Spinal cord (tissue), 10 donors: ENCODE measurements around the gene CCDC187. TPM values are rescaled to one million over a fixed set of nuclear protein-coding genes. Genes with fewer than 3 reads are reported as not detected.

ENCODE experiments used
- DNase-seq, 6 donors: peaks; one replicate each; pipeline versions ENCODE4 v3.0.0 to v3.0.0-alpha.2; 2013 to 2015; ENCODE audit warnings: low spot score in 6 of 6, low read depth in 4 of 6
- H3K27ac ChIP-seq: one replicate; pipeline ENCODE4 v1.5.1; 2013; ENCODE audit warnings: low read depth, low read length, control low read depth
- H3K27me3 ChIP-seq: one replicate; pipeline ENCODE4 v1.6.1; 2013; ENCODE audit warnings: low read length; ENCODE audit not compliant: control insufficient read depth, insufficient read depth
- H3K36me3 ChIP-seq: one replicate; pipeline ENCODE4 v1.6.1; 2013; ENCODE audit warnings: low read length; ENCODE audit not compliant: control insufficient read depth, insufficient read depth
- H3K4me1 ChIP-seq: one replicate; pipeline ENCODE4 v1.6.1; 2013; ENCODE audit warnings: low read length; ENCODE audit not compliant: control insufficient read depth, insufficient read depth
- H3K4me3 ChIP-seq: one replicate; pipeline ENCODE4 v1.5.1; 2013; ENCODE audit warnings: low read depth, low read length, control low read depth
- H3K9me3 ChIP-seq: one replicate; pipeline ENCODE4 v1.6.1; 2013; ENCODE audit warnings: low read length; ENCODE audit not compliant: control insufficient read depth, insufficient read depth
- WGBS: methylation state at CpG from one replicate; pipeline ENCODE4 v1.1.5; 2013; ENCODE audit warnings: missing lambda C conversion rate; ENCODE audit not compliant: insufficient coverage; 5-methylcytosine and 5-hydroxymethylcytosine counted together
- polyA plus RNA-seq, 2 donors: library from polyadenylated mRNA; unstranded; fragments of 120-200 nt; gene quantifications; one replicate each; pipeline ENCODE4 v1.2.1, GENCODE V29; 2013; ENCODE audit not compliant: insufficient read length in 2 of 2
- total RNA-seq, 2 donors: library from RNA; depleted of rRNA in 1 of 2; stranded (reverse); fragments of 120-200 nt in 1 of 2; fragments of >200 nt in 1 of 2; gene quantifications; one replicate each; pipeline versions ENCODE4 v1.2.3 to v1.2.4, GENCODE V29; 2013 to 2014
- donor health status: healthy.

Gene CCDC187
- total and polyA plus RNA-seq, 4 donors: 0.05 to 0.33 (median 0.15) TPM

DNA sequence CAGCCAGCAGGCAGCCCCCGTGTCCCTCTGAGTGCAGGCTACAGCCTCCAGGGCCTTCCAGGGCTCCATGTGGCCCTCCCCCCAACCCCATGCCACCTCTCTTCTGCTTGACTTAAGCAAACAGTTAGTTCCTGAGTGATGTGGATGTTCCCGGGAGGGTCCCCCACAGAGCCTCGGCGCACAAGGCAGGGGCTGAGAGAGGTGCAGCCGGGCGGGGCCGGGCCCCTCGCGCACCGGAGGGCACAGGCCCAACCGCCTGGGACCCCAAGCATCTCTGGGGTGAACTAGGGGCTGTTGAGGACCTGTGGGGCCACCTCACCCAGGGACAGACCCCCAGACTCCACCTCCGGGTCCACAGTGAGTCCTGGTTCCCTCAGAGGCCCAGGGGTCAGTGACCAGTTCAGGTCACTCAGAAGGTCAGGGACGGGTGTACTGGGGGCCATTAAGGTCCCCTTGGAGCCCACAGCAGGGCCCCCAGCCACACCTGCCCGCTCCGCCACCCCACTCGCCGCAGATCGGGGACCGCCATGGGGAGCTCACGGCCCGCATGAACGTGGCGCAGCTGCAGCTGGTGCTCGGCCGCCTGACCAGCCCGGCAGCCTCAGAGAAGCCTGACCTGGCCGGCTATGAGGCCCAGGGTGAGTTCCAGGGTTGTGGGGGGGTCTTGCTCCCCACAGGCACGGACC, 36.6 kb upstream of the CCDC187 start:
- no peaks in the 10 kb centered on the region for H3K9me3 ChIP-seq
- peaks cover 95% of the 10 kb centered on the region for H3K36me3 ChIP-seq
- H3K27me3 ChIP-seq: no peaks in the 10 kb centered on the region
- no peak for DNase-seq
- H3K4me3 ChIP-seq: no peak overlapping the region
- peaks cover 69% of the 10 kb centered on the region for H3K4me1 ChIP-seq
- 92% methylated on average over 19 of the region's 28 CpGs for WGBS
- no peak overlapping the region for H3K27ac ChIP-seq

DNA sequence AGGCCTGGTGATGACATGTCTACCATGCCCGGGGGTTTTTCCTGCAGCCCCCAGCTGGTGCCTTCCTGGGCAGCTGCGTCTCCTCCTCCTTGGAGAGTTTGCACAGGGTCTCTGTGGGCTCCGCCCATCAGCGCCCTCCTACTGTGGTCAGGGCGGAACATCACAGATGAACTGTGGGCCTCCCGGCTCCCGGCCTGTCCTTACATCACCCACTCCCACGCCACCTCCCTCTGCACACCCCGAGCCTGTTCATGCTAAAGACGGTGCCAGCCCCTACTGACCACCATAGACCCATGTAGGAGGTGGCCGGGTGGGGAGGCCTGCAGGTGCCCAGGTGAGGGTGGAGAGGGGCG, 36.0 kb upstream of the CCDC187 start:
- WGBS: 82% methylated on average over 2 of the region's 12 CpGs
- H3K4me1 ChIP-seq: peaks cover 63% of the 10 kb centered on the region
- H3K36me3 ChIP-seq: peaks cover 95% of the 10 kb centered on the region

DNA sequence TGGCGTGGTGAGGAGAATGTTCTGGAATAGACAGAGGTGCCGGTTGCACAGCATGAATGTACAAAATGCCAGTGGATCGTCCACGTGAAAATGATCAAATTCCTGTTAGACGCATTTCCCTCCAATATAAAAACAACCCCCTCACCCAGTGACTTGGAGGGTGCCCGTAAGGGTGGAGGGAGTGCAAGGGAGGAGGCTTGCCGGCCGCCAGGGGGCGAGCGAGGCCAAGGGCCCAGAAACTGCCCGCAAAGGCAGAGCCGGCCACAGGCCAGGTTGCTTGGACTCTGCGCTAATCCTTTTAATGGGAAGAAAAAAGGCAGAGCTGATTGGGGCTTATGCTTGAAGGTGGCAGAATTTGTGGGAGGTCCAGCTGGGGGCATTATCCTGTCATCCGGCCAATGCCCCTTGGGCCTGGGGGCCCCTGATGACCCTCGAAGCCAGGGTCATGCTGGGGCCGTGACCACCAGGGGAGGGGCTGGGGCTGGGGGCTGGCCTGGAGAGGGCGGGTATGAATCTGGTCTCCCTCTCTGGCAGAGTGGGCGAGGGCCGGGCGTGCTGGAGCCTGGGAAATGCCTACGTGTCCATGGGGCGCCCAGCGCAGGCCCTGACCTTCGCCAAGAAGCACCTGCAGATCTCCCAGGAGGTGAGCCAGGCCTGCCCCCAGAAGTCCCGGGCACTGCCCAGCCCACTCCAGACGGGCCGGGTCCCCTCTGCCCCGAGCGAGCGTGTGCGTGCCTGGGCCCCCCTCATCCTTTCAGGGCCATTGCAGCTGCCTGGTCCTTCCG, 35.5 kb upstream of the CCDC187 start:
- peaks cover 96% of the 10 kb centered on the region for H3K36me3 ChIP-seq
- H3K4me3 ChIP-seq: no peak overlapping the region
- no peak overlapping the region for H3K27ac ChIP-seq
- no peaks in the 10 kb centered on the region for H3K9me3 ChIP-seq
- H3K4me1 ChIP-seq: peaks cover 58% of the 10 kb centered on the region
- peak in 2 of 6 donors; percentile 37 to 70 for DNase-seq
- H3K27me3 ChIP-seq: no peaks in the 10 kb centered on the region
- 77% methylated on average over 26 of the region's 32 CpGs for WGBS

More for the DNA sequence above, 36.0 kb upstream of the CCDC187 start:
- no peaks in the 10 kb centered on the region for H3K9me3 ChIP-seq
- H3K4me3 ChIP-seq: no peak overlapping the region
- no peaks in the 10 kb centered on the region for H3K27me3 ChIP-seq
- no peak overlapping the region for H3K27ac ChIP-seq
- no peak for DNase-seq

DNA sequence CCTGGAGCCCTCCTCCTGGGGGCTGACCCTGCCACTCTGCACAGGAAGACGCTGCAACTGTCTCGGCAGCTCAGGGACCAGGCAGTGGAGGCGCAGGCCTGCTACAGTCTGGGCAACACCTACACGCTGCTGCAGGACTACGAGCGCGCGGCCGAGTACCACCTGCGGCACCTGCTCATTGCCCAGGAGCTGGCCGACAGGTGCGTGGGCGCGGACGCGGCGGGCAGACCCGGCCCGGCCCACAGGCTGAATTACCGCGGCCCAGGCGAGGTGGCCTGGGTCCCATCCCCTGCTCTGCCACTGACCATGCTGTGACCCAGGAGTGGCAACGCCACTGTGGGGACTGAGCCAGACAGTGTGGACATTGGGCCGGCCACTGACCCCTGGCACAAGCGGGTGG, 34.6 kb upstream of the CCDC187 start:
- Histone ChIP-seq H3K27me3 (no peaks in the 10 kb centered on the region), H3K9me3 (no peaks in the 10 kb centered on the region), H3K4me3 (no peak overlapping the region), H3K36me3 (peaks cover 97% of the 10 kb centered on the region), H3K27ac (no peak overlapping the region), H3K4me1 (peaks cover 49% of the 10 kb centered on the region)
- WGBS: 95% methylated on average over 23 of the region's 25 CpGs
- no peak for DNase-seq

DNA sequence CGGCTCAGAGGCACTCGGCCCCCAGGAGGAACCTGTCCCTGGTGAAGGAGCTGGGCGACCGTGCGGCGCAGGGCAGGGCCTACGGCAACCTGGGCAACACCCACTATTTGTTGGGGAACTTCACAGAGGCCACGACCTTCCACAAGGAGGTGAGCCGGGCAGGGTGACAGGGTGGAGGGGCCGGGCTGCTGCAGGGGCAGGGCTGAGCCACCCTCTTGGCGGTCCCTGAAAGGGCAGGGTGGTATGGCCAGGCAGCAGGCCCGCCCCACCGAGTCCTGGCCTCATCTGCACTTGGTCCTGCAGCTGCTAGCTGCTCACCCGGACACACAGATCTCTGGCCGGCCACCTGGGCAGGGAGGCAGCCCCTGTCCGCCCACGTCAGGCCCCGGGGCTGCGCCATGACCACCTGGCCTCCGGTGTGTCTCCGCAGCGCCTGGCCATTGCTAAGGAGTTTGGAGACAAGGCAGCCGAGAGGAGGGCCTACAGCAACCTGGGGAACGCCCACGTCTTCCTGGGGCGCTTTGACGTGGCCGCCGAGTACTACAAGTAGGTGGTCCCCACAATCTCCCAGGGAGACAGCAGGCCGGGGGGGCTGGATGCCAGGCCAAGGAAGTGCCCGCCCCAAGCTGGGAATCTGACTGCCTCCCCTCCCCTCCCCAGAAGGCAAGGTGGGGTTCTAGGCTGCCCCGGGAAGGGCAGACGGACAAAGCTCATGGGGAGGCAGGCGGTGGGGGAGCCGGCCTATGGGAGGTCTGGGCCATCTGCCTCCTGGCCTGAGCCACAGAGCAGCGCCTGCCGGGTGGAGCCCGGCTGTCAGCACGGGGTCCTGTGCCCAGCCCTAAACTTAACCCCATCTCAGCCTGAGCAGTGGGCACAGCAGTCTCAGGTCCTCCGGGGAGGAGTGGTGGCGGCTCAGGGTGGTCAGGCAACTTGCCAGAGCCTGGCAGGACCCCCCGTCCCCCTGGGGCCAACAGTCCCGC, 33.8 kb upstream of the CCDC187 start:
- DNase-seq: no peak
- Histone ChIP-seq H3K27ac (no peak overlapping the region), H3K4me1 (peaks cover 44% of the 10 kb centered on the region), H3K9me3 (no peaks in the 10 kb centered on the region), H3K27me3 (no peaks in the 10 kb centered on the region), H3K36me3 (peaks cover 97% of the 10 kb centered on the region), H3K4me3 (no peak overlapping the region)
- WGBS: 90% methylated on average over 37 of the region's 43 CpGs

DNA sequence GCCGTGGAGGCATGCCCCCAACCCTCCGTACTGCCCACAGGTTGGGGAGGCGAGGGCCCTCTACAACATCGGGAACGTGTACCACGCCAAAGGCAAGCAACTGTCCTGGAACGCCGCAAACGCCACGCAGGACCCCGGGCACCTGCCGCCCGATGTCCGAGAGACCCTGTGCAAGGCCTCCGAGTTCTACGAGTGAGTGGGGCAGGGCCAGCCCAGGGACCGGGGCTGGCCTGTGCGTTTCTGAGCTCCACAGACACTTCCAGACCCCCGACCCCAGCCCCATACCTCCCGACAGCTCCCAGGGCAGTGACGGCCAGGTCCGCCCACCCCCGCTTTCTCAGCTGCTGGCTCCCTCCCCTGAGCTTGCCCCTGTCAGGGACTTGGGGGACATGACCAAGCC, 33.0 kb upstream of the CCDC187 start:
- no peaks in the 10 kb centered on the region for H3K9me3 ChIP-seq
- H3K27me3 ChIP-seq: no peaks in the 10 kb centered on the region
- 93% methylated on average over 23 of the region's 23 CpGs for WGBS
- no peak for DNase-seq
- peaks cover 38% of the 10 kb centered on the region for H3K4me1 ChIP-seq
- H3K36me3 ChIP-seq: peaks cover 100% of the 10 kb centered on the region
- H3K4me3 ChIP-seq: no peak overlapping the region
- no peak overlapping the region for H3K27ac ChIP-seq

DNA sequence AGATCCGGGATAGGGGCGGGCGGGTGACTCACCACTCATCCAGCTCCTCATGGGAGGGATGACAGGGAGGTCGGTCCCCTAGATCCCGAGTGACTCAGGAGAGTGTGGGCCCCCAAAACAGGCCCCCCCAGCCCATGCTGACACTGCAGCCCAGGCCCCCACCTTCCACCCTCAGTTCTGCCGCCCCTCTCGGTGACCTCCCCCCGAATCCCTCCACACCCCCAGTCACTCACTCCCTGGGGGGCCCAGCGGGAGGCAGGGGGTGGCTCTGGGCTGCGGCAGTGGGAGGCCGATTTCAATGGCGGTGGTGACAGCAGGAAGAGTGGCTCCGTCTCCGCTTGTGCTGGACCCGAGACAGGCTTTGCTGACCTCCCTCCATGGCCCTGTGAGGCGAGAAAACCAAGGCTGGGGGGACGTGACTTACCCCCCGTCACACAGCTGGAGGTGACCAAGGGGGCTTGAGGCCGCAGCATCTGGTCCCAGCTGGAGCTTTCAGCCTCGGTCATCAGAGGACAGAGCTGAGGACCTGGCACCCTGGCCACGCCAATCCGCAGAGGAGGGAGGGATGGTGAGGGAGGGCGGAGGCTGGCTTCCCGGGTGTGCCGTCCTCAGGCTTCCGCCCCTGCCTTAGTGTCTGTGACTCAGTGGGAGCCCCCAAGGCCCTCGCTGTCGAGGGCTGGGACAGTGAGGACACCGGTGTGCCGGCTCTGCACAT, 32.4 kb upstream of the CCDC187 start:
- Histone ChIP-seq H3K4me3 (no peak overlapping the region), H3K9me3 (no peaks in the 10 kb centered on the region), H3K36me3 (peaks cover 100% of the 10 kb centered on the region), H3K27me3 (no peaks in the 10 kb centered on the region), H3K4me1 (peaks cover 36% of the 10 kb centered on the region), H3K27ac (no peak overlapping the region)
- DNase-seq: no peak
- 85% methylated on average over 24 of the region's 30 CpGs for WGBS

DNA sequence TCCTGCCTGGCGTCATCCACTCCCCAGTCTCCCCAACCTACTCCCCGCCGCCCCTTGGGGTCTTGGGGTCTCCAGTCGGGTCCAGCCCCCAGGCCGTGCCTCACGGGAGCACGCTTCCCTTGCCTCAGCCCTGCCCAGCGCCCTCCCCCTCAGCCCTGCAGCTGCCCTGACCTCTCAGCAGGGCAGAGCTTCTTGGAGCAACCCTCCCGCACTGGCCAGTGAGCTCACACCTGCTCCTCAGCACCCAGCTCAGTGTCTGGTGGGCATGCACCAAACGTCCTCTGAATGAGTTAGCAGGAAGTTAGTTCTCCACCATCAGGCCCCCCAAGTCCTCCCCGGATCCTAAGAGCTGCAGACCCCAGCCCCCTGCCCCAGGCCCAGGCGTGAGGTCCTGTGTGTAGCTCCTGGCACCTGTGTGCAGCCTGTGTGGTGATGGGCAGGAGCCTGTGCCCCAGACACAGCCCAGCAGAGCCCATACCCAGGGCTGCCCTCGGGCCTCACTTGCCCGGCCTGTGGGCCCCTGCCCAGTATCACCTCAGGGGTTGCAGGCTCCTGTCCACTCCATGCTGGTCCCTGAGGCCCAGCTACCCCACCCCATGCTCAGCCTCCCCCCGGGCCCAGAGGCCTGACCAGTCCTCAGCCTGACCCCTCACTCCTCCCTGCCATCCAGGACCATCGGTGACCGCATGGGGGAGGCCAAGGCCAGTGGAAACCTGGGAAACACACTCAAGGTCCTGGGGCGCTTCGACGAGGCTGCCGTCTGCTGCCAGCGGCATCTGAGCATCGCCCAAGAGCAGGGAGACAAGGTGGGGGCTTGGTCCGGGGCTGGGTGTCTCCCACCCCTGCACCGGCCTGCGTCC, 31.6 kb upstream of the CCDC187 start:
- no peaks in the 10 kb centered on the region for H3K27me3 ChIP-seq
- 91% methylated on average over 22 of the region's 26 CpGs for WGBS
- H3K27ac ChIP-seq: no peak overlapping the region
- peaks cover 36% of the 10 kb centered on the region for H3K4me1 ChIP-seq
- no peak for DNase-seq
- peaks cover 100% of the 10 kb centered on the region for H3K36me3 ChIP-seq
- H3K4me3 ChIP-seq: no peak overlapping the region
- no peaks in the 10 kb centered on the region for H3K9me3 ChIP-seq
